Suppressor macrophage (primary cell): ENCODE data around the gene YWHAE.
"Not testable (repeated sequence)": the region's sequence is repeated elsewhere in the genome, so short reads cannot be mapped to it uniquely, and the experiment has no call there.

Experiments used
- DNase-seq, 4 experiments: peaks; one replicate each; pipeline ENCODE4 v3.0.0-alpha.2; 2020 to 2022
- total RNA-seq, 17 experiments: gene quantifications; one replicate each; lab custom pipeline; 2026; ENCODE audit warnings: mixed read lengths in 6 of 17, inconsistent platforms in 3 of 17; lab: John Stamatoyannopoulos, UW

Gene YWHAE
- 101 to 311 (median 201) reads per million in 17 experiments for total RNA-seq

- DNase-seq = peak; percentile 98 to 99 (median 98)
Measured at GRCh38 chr17:1399679-1400512, at the start of gene YWHAE. Gene YWHAE (minus strand): TSS chr17:1400222. CDS start chr17:1400110, 112 bp downstream.

- DNase-seq = no peak
Measured at GRCh38 chr17:1449412-1449967, 49.5 kb upstream of the YWHAE start.

GRCh38 chr17:1447052-1447451 is 47.0 kb upstream of the YWHAE start:
- DNase-seq = peak in 1 of 4 experiments; percentile 17

- no peak for DNase-seq
Measured at GRCh38 chr17:1446201-1446600, 46.2 kb upstream of the YWHAE start.

- DNase-seq = not testable (repeated sequence)
Measured at GRCh38 chr17:1445695-1446094, 45.7 kb upstream of the YWHAE start.

- DNase-seq = not testable (repeated sequence)
Measured at GRCh38 chr17:1442721-1443120, 42.7 kb upstream of the YWHAE start.

GRCh38 chr17:1442187-1442586 is 42.2 kb upstream of the YWHAE start:
- no peak for DNase-seq

- no peak for DNase-seq
Measured at GRCh38 chr17:1440921-1441320, 40.9 kb upstream of the YWHAE start.

- DNase-seq = peak in 2 of 4 experiments; percentile 19 to 27
Measured at GRCh38 chr17:1438593-1439083, 38.6 kb upstream of the YWHAE start.

- DNase-seq = no peak
Measured at GRCh38 chr17:1435326-1435725, 35.3 kb upstream of the YWHAE start.

GRCh38 chr17:1434150-1434549 is 34.1 kb upstream of the YWHAE start:
- DNase-seq = no peak

- DNase-seq = no peak
Measured at GRCh38 chr17:1431631-1432104, 31.6 kb upstream of the YWHAE start.

GRCh38 chr17:1423456-1424135 is 23.6 kb upstream of the YWHAE start:
- DNase-seq = peak in 3 of 4 experiments; percentile 9 to 23 (median 23)

- DNase-seq = peak; percentile 32 to 63 (median 44)
Measured at GRCh38 chr17:1422885-1423284, 22.9 kb upstream of the YWHAE start.

GRCh38 chr17:1421470-1421869 is 21.4 kb upstream of the YWHAE start:
- DNase-seq = no peak

GRCh38 chr17:1420981-1421380 is 21.0 kb upstream of the YWHAE start:
- no peak for DNase-seq

GRCh38 chr17:1420163-1420562 is 20.1 kb upstream of the YWHAE start:
- no peak for DNase-seq

GRCh38 chr17:1418476-1418875 is 18.5 kb upstream of the YWHAE start:
- DNase-seq = not testable (repeated sequence)

- DNase-seq = no peak
Measured at GRCh38 chr17:1416414-1416813, 16.4 kb upstream of the YWHAE start.

- DNase-seq = no peak
Measured at GRCh38 chr17:1414634-1415033, 14.6 kb upstream of the YWHAE start.

- no peak for DNase-seq
Measured at GRCh38 chr17:1414001-1414574, 14.1 kb upstream of the YWHAE start.

GRCh38 chr17:1413281-1413791 is 13.3 kb upstream of the YWHAE start:
- DNase-seq = peak; percentile 20 to 35 (median 30)
